RWPE2 (cell line): ENCODE measurements around the gene WDR49.

Experiments used
- ATAC-seq: fragments of 200-7000 bp; cut with Tn5 transposase; 3 replicates; pipeline ENCODE4 v1.9.1; 2021; ENCODE audit warnings: low read depth
- DNase-seq: peaks from one replicate; pipeline ENCODE4 v3.0.0-alpha.2; 2020; ENCODE audit warnings: low spot score
- H3K27ac ChIP-seq: fragments of 450-650 bp; 2 replicates; pipeline ENCODE4 v1.5.1; 2017; ENCODE audit warnings: mild to moderate bottlenecking; ENCODE audit not compliant: poor library complexity, severe bottlenecking
- H3K27me3 ChIP-seq: fragments of 250-450 bp; sonication (Bioruptor Pico); 2 replicates; pipeline ENCODE4 v1.5.1; 2021; ENCODE audit warnings: mild to moderate bottlenecking, moderate library complexity; ENCODE audit not compliant: insufficient read depth, poor library complexity, severe bottlenecking
- H3K36me3 ChIP-seq: fragments of 250-450 bp; sonication (Bioruptor Pico); 2 replicates; pipeline ENCODE4 v1.5.1; 2020; ENCODE audit warnings: low read depth, mild to moderate bottlenecking, moderate library complexity
- H3K4me1 ChIP-seq: fragments of 250-450 bp; sonication (Bioruptor Pico); 2 replicates; pipeline ENCODE4 v1.5.1; 2021; ENCODE audit warnings: mild to moderate bottlenecking, moderate library complexity; ENCODE audit not compliant: insufficient read depth, poor library complexity, severe bottlenecking
- H3K4me3 ChIP-seq: fragments of 250-450 bp; sonication (Bioruptor Pico); 2 replicates; pipeline ENCODE4 v1.5.1; 2021; ENCODE audit warnings: mild to moderate bottlenecking, moderate library complexity; ENCODE audit not compliant: severe bottlenecking
- H3K9me3 ChIP-seq: fragments of 250-450 bp; sonication (Bioruptor Pico); 2 replicates; pipeline ENCODE4 v1.5.1; 2021; ENCODE audit warnings: mild to moderate bottlenecking, moderate library complexity; ENCODE audit not compliant: severe bottlenecking
- TF ChIP-seq, protein P1 (sequence below): fragments of 450-650 bp; IDR thresholded peaks from one replicate; pipeline ENCODE4 v1.5.1; 2017; ENCODE audit warnings: mild to moderate bottlenecking, moderate library complexity; ENCODE audit not compliant: poor library complexity, severe bottlenecking

The WDR49 gene

GRCh38 chr3:167564612-167565011 lies 89.1 kb downstream of the WDR49 start:
- DNase-seq (no peak), ATAC-seq (no peak)
- Histone ChIP-seq H3K36me3 (no peaks in the 10 kb centered on the region), H3K4me3 (no peak overlapping the region), H3K27me3 (no peaks in the 10 kb centered on the region), H3K27ac (no peak overlapping the region), H3K4me1 (no peaks in the 10 kb centered on the region), H3K9me3 (no peaks in the 10 kb centered on the region)
- TF ChIP-seq, protein P1, sequence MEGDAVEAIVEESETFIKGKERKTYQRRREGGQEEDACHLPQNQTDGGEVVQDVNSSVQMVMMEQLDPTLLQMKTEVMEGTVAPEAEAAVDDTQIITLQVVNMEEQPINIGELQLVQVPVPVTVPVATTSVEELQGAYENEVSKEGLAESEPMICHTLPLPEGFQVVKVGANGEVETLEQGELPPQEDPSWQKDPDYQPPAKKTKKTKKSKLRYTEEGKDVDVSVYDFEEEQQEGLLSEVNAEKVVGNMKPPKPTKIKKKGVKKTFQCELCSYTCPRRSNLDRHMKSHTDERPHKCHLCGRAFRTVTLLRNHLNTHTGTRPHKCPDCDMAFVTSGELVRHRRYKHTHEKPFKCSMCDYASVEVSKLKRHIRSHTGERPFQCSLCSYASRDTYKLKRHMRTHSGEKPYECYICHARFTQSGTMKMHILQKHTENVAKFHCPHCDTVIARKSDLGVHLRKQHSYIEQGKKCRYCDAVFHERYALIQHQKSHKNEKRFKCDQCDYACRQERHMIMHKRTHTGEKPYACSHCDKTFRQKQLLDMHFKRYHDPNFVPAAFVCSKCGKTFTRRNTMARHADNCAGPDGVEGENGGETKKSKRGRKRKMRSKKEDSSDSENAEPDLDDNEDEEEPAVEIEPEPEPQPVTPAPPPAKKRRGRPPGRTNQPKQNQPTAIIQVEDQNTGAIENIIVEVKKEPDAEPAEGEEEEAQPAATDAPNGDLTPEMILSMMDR: no peak

DNA sequence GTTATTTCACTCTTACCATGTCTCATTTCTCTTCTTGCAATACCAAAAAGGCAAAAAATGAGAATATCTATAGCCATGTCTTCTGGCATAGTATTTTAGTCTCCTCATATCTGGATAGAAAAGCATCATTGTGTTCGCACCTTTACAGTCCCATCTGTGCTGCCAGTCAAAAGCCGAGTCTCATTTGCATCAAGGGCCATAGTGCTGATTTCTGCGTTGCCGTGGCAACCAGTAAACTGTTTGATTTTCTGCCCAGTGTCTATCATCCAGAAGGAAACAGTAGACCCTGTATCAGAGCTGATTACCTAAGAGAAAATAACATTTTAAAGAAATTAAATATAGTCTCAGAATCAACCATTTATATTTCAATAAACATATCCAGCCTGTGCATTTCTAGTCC lies 93.8 kb downstream of the WDR49 start:
- Histone ChIP-seq H3K36me3 (no peaks in the 10 kb centered on the region), H3K9me3 (no peaks in the 10 kb centered on the region), H3K4me1 (no peaks in the 10 kb centered on the region), H3K4me3 (no peak overlapping the region), H3K27me3 (no peaks in the 10 kb centered on the region), H3K27ac (no peak overlapping the region)
- TF ChIP-seq, protein P1: no peak
- ATAC-seq (no peak), DNase-seq (no peak)

GRCh38 chr3:167554898-167555297 lies 98.8 kb downstream of the WDR49 start:
- no peaks in the 10 kb centered on the region for H3K27me3 ChIP-seq
- TF ChIP-seq, protein P1: no peak
- no peak overlapping the region for H3K4me3 ChIP-seq
- no peak for ATAC-seq
- no peaks in the 10 kb centered on the region for H3K4me1 ChIP-seq
- H3K9me3 ChIP-seq: no peaks in the 10 kb centered on the region
- no peaks in the 10 kb centered on the region for H3K36me3 ChIP-seq
- DNase-seq: no peak
- no peak overlapping the region for H3K27ac ChIP-seq

DNA sequence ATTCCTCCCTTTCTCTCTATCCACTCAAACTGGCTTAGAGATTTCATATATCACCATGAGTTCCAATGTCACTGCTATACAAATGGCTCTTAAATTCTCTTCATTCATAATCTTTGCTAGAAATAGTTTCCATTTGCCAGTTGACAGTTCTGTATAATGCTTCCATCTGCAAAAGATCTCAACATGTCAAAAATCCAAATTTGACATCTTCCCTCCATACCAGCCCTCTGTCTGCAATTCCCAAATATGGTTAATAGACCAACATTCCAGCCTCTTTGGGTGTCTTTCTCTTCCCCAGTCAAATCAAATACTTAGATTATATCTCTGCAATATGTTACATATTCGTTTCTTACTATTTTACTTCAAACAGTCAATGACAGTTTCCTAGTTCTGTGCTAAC lies 115.7 kb downstream of the WDR49 start:
- TF ChIP-seq, protein P1: no peak
- DNase-seq (no peak), ATAC-seq (no peak)
- Histone ChIP-seq H3K27me3 (peaks cover 4% of the 10 kb centered on the region), H3K4me1 (no peaks in the 10 kb centered on the region), H3K36me3 (no peaks in the 10 kb centered on the region), H3K27ac (no peak overlapping the region), H3K4me3 (no peak overlapping the region), H3K9me3 (no peaks in the 10 kb centered on the region)

DNA sequence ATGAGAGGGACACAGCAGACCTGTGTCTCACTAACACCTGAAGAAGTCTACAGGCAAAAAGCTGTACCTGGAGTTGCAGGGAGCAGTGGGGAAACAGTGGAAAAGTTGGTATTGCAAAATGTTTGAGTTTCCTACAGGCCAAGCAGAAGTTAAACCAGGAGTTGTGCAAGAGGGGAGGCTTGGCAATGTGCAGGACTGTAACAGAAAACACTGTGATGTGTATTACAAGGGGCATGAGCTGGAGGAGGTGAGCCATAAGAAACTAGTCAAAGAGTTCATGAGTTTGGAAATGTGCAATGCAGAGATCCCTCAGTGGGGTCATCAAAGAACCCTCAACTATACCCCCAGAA lies 132.8 kb downstream of the WDR49 start:
- DNase-seq: no peak
- no peaks in the 10 kb centered on the region for H3K4me1 ChIP-seq

More for the DNA sequence above, 132.8 kb downstream of the WDR49 start:
- Histone ChIP-seq H3K27ac (no peak overlapping the region), H3K36me3 (no peaks in the 10 kb centered on the region), H3K27me3 (no peaks in the 10 kb centered on the region), H3K9me3 (no peaks in the 10 kb centered on the region), H3K4me3 (no peak overlapping the region)
- ATAC-seq: no peak
- TF ChIP-seq, protein P1: no peak
